ENCODE measurements around the gene APLN. TPM values are rescaled to one million over a fixed set of nuclear protein-coding genes. Genes with fewer than 3 reads are reported as not detected.

Gene APLN
- total RNA-seq, 1 donor from 2014 or later: 1.3 TPM

- Mint-ChIP-seq H3K36me3 (ENCODE audit: low read depth) (no peaks in the 10 kb centered on the region), H3K27me3 (ENCODE audit: low read depth) (peaks cover 26% of the 10 kb centered on the region), H3K27ac (ENCODE audit: unreplicated experiment) (peak overlapping the region; percentile 19), H3K4me3 (no peak overlapping the region), H3K4me1 (peaks cover 12% of the 10 kb centered on the region), H3K9me3 (peaks cover 3% of the 10 kb centered on the region)
- DNase-seq (ENCODE audit: low read depth, low spot score): no peak
- TF ChIP-seq CTCF (conservative IDR thresholded peaks at IDR 0.05): no peak
Measured at GRCh38 chrX:129631849-129632248, 22.9 kb downstream of the APLN start.

GRCh38 chrX:129629837-129630236, 24.9 kb downstream of the APLN start:
- no peak for TF ChIP-seq CTCF (conservative IDR thresholded peaks at IDR 0.05)
- Mint-ChIP-seq H3K9me3 (peaks cover 3% of the 10 kb centered on the region), H3K36me3 (ENCODE audit: low read depth) (no peaks in the 10 kb centered on the region), H3K4me1 (peaks cover 8% of the 10 kb centered on the region), H3K27me3 (ENCODE audit: low read depth) (peaks cover 19% of the 10 kb centered on the region), H3K4me3 (no peak overlapping the region), H3K27ac (ENCODE audit: unreplicated experiment) (no peak overlapping the region)
- no peak for DNase-seq (ENCODE audit: low read depth, low spot score)

GRCh38 chrX:129626026-129626425, 28.7 kb downstream of the APLN start:
- Mint-ChIP-seq H3K9me3 (peaks cover 3% of the 10 kb centered on the region), H3K4me1 (peaks cover 15% of the 10 kb centered on the region), H3K27me3 (ENCODE audit: low read depth) (peaks cover 8% of the 10 kb centered on the region), H3K27ac (ENCODE audit: unreplicated experiment) (no peak overlapping the region), H3K4me3 (no peak overlapping the region), H3K36me3 (ENCODE audit: low read depth) (no peaks in the 10 kb centered on the region)
- TF ChIP-seq CTCF (conservative IDR thresholded peaks at IDR 0.05): no peak
- no peak for DNase-seq (ENCODE audit: low read depth, low spot score)

GRCh38 chrX:129622757-129623301, 31.9 kb downstream of the APLN start:
- H3K4me3 Mint-ChIP-seq: no peak overlapping the region
- peaks cover 15% of the 10 kb centered on the region for H3K4me1 Mint-ChIP-seq
- H3K27me3 Mint-ChIP-seq (ENCODE audit: low read depth): peaks cover 4% of the 10 kb centered on the region
- no peaks in the 10 kb centered on the region for H3K36me3 Mint-ChIP-seq (ENCODE audit: low read depth)
- no peak for DNase-seq (ENCODE audit: low read depth, low spot score)
- TF ChIP-seq CTCF (conservative IDR thresholded peaks at IDR 0.05): no peak
- H3K27ac Mint-ChIP-seq (ENCODE audit: unreplicated experiment): no peak overlapping the region
- peaks cover 3% of the 10 kb centered on the region for H3K9me3 Mint-ChIP-seq

GRCh38 chrX:129618997-129619396, 35.8 kb downstream of the APLN start:
- H3K27me3 Mint-ChIP-seq (ENCODE audit: low read depth): no peaks in the 10 kb centered on the region
- DNase-seq (ENCODE audit: low read depth, low spot score): no peak
- TF ChIP-seq CTCF (conservative IDR thresholded peaks at IDR 0.05): no peak

More at GRCh38 chrX:129618997-129619396, 35.8 kb downstream of the APLN start:
- Mint-ChIP-seq H3K9me3 (no peaks in the 10 kb centered on the region), H3K4me3 (no peak overlapping the region), H3K36me3 (ENCODE audit: low read depth) (no peaks in the 10 kb centered on the region), H3K27ac (ENCODE audit: unreplicated experiment) (no peak overlapping the region), H3K4me1 (peaks cover 15% of the 10 kb centered on the region)
